ENCODE measurements around the gene ST8SIA6.
A peak's percentile ranks its signal among the peaks of the same experiment; 100 is the strongest.

Gene ST8SIA6

GRCh38 chr10:17426263-17426750 is 28.1 kb downstream of the ST8SIA6 start:
- Histone ChIP-seq H3K9me3 (replicated peaks in 1 of 11) (no peaks in the 10 kb centered on the region), H3K4me1 (peaks cover 22 to 87% (median 74%) of the 10 kb centered on the region in 10 experiments), H3K27me3 (0 out of 22 replicates have a peak, but pooled peaks cover 0 to 3% (median 0%) of the 10 kb centered on the region in 11 experiments), H4K20me1 (no peaks in the 10 kb centered on the region), H3K36me3 (no peaks in the 10 kb centered on the region), H3K9ac (no peak overlapping the region), H3K4me2 (peak overlapping the region in 10 of 11 experiments; percentile 8 to 88 (median 82); a peak in 15 of 22 replicates), H3K4me3 (no peak overlapping the region), H3K27ac (no peak overlapping the region)
- TF ChIP-seq Cebpa-rat (IDR thresholded peaks at IDR 0.05) = no peak

GRCh38 chr10:17425584-17426262 is 28.7 kb downstream of the ST8SIA6 start:
- Histone ChIP-seq H3K36me3 (no peaks in the 10 kb centered on the region), H3K9me3 (replicated peaks in 1 of 11) (peaks cover 0 to 4% (median 0%) of the 10 kb centered on the region in 11 experiments; a peak in 3 of 22 replicates), H3K4me1 (peaks cover 19 to 81% (median 68%) of the 10 kb centered on the region in 10 experiments), H3K27ac (no peak overlapping the region), H3K4me3 (no peak overlapping the region), H3K27me3 (0 out of 22 replicates have a peak, but pooled peaks cover 0 to 3% (median 0%) of the 10 kb centered on the region in 11 experiments), H3K4me2 (peak overlapping the region in 10 of 11 experiments; percentile 8 to 88 (median 64); a peak in 17 of 22 replicates), H3K9ac (no peak overlapping the region), H4K20me1 (no peaks in the 10 kb centered on the region)
- TF ChIP-seq Cebpa-rat (IDR thresholded peaks at IDR 0.05) = no peak

GRCh38 chr10:17423632-17424186 is 30.7 kb downstream of the ST8SIA6 start:
- no peak overlapping the region for H3K4me3 ChIP-seq
- H4K20me1 ChIP-seq = no peaks in the 10 kb centered on the region
- no peak overlapping the region for H3K9ac ChIP-seq
- H3K27ac ChIP-seq = no peak overlapping the region
- TF ChIP-seq Cebpa-rat (IDR thresholded peaks at IDR 0.05) = no peak
- peaks cover 9 to 61% (median 50%) of the 10 kb centered on the region in 10 experiments for H3K4me1 ChIP-seq
- no peaks in the 10 kb centered on the region for H3K27me3 ChIP-seq
- H3K4me2 ChIP-seq = peak overlapping the region in 7 of 11 experiments; percentile 18 to 71 (median 48); a peak in 14 of 22 replicates
- peaks cover 0 to 9% (median 0%) of the 10 kb centered on the region in 11 experiments; a peak in 3 of 22 replicates for H3K9me3 ChIP-seq (replicated peaks in 1 of 11)
- no peaks in the 10 kb centered on the region for H3K36me3 ChIP-seq

GRCh38 chr10:17422931-17423330 is 31.5 kb downstream of the ST8SIA6 start:
- H3K36me3 ChIP-seq = no peaks in the 10 kb centered on the region
- TF ChIP-seq Cebpa-rat (IDR thresholded peaks at IDR 0.05) = no peak
- peaks cover 0 to 12% (median 5%) of the 10 kb centered on the region in 11 experiments; a peak in 10 of 22 replicates for H3K9me3 ChIP-seq (replicated peaks in 1 of 11)
- H3K27ac ChIP-seq = no peak overlapping the region
- no peak overlapping the region for H3K9ac ChIP-seq
- H3K4me1 ChIP-seq = peaks cover 1 to 53% (median 42%) of the 10 kb centered on the region in 10 experiments; a peak in 17 of 20 replicates
- no peaks in the 10 kb centered on the region for H3K27me3 ChIP-seq
- no peak overlapping the region for H3K4me3 ChIP-seq
- H4K20me1 ChIP-seq = no peaks in the 10 kb centered on the region
- peak overlapping the region in 6 of 11 experiments; percentile 36 to 71 (median 56); a peak in 9 of 22 replicates for H3K4me2 ChIP-seq

- H3K4me3 ChIP-seq = no peak overlapping the region
- H3K36me3 ChIP-seq = no peaks in the 10 kb centered on the region
- H3K9me3 ChIP-seq (replicated peaks in 1 of 11) = peaks cover 0 to 22% (median 14%) of the 10 kb centered on the region in 11 experiments; a peak in 13 of 22 replicates
- no peak overlapping the region for H3K4me2 ChIP-seq
- no peak for TF ChIP-seq Cebpa-rat (IDR thresholded peaks at IDR 0.05)
- peaks cover 0 to 6% (median 4%) of the 10 kb centered on the region in 10 experiments; a peak in 11 of 20 replicates for H3K4me1 ChIP-seq
- H3K27ac ChIP-seq = no peak overlapping the region
- no peak overlapping the region for H3K9ac ChIP-seq
- no peaks in the 10 kb centered on the region for H3K27me3 ChIP-seq
- H4K20me1 ChIP-seq = no peaks in the 10 kb centered on the region
These were observed 36.1 kb downstream of the ST8SIA6 start for GRCh38 chr10:17418249-17418648.

- TF ChIP-seq Cebpa-rat (IDR thresholded peaks at IDR 0.05) = no peak
- Histone ChIP-seq H3K27ac (no peak overlapping the region), H3K36me3 (no peaks in the 10 kb centered on the region), H3K4me2 (no peak overlapping the region), H3K9me3 (replicated peaks in 1 of 11) (peaks cover 0 to 22% (median 14%) of the 10 kb centered on the region in 11 experiments; a peak in 13 of 22 replicates), H3K4me1 (no peaks in the 10 kb centered on the region), H3K4me3 (no peak overlapping the region), H3K27me3 (no peaks in the 10 kb centered on the region), H4K20me1 (no peaks in the 10 kb centered on the region), H3K9ac (no peak overlapping the region)
These were observed 37.8 kb downstream of the ST8SIA6 start for GRCh38 chr10:17416442-17417211.

- H3K4me3 ChIP-seq = no peak overlapping the region
- H3K9ac ChIP-seq = no peak overlapping the region
- no peaks in the 10 kb centered on the region for H4K20me1 ChIP-seq
- H3K4me2 ChIP-seq = no peak overlapping the region
- H3K9me3 ChIP-seq (replicated peaks in 1 of 11) = peaks cover 0 to 22% (median 12%) of the 10 kb centered on the region in 11 experiments; a peak in 12 of 22 replicates
- H3K4me1 ChIP-seq = peaks cover 0 to 10% (median 0%) of the 10 kb centered on the region in 10 experiments; a peak in 6 of 20 replicates
- H3K27me3 ChIP-seq = no peaks in the 10 kb centered on the region
- no peak for TF ChIP-seq Cebpa-rat (IDR thresholded peaks at IDR 0.05)
- H3K36me3 ChIP-seq = no peaks in the 10 kb centered on the region
- no peak overlapping the region for H3K27ac ChIP-seq
These were observed 39.2 kb downstream of the ST8SIA6 start for GRCh38 chr10:17415046-17415658.

GRCh38 chr10:17414484-17414883 is 39.9 kb downstream of the ST8SIA6 start:
- H3K9ac ChIP-seq = no peak overlapping the region
- H3K36me3 ChIP-seq = no peaks in the 10 kb centered on the region
- H3K27ac ChIP-seq = no peak overlapping the region

More at GRCh38 chr10:17414484-17414883, 39.9 kb downstream of the ST8SIA6 start:
- Histone ChIP-seq H3K4me2 (no peak overlapping the region), H3K27me3 (no peaks in the 10 kb centered on the region), H3K9me3 (replicated peaks in 1 of 11) (peaks cover 0 to 22% (median 12%) of the 10 kb centered on the region in 11 experiments; a peak in 12 of 22 replicates), H3K4me1 (peaks cover 0 to 16% (median 4%) of the 10 kb centered on the region in 10 experiments; a peak in 7 of 20 replicates), H3K4me3 (no peak overlapping the region), H4K20me1 (no peaks in the 10 kb centered on the region)
- TF ChIP-seq Cebpa-rat (IDR thresholded peaks at IDR 0.05) = no peak

Measured in BLaER1 treated with 17β-estradiol and CSF1 and Interleukin-3, amounts not matched to agents 10 nM and 100 nM (cell line).